TTC549 (cell line): Measurements from ENCODE around the gene CUX1.
"Not testable (repeated sequence)": the region's sequence is repeated elsewhere in the genome, so short reads cannot be mapped to it uniquely, and the experiment has no call there.

Source experiments
- FAIRE-seq: peaks from 2 replicates; lab custom pipeline; 2012; peaks lifted over from hg19 to GRCh38; lab: Jason Lieb, UNC

The CUX1 gene

DNA sequence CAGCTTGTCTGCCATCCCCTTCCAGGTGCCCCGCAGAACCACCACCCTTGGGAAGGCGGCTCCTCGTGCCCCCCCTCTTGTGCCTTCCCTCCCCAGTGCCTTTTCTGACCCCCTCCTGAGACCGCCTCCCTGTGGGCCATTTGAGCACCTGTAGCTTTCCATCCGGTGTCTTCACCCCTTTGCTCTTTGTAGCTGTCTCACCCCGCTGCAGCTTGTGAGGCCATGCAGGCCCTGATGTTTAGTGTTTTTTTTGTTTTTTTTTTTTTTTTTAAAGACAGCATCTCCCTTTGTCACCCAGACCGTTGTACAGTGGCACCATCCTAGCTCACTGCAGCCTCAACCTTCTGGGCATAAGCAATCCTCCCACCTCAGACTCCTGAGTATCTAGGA, 52.5 kb downstream of the CUX1 start:
- no peak for FAIRE-seq

DNA sequence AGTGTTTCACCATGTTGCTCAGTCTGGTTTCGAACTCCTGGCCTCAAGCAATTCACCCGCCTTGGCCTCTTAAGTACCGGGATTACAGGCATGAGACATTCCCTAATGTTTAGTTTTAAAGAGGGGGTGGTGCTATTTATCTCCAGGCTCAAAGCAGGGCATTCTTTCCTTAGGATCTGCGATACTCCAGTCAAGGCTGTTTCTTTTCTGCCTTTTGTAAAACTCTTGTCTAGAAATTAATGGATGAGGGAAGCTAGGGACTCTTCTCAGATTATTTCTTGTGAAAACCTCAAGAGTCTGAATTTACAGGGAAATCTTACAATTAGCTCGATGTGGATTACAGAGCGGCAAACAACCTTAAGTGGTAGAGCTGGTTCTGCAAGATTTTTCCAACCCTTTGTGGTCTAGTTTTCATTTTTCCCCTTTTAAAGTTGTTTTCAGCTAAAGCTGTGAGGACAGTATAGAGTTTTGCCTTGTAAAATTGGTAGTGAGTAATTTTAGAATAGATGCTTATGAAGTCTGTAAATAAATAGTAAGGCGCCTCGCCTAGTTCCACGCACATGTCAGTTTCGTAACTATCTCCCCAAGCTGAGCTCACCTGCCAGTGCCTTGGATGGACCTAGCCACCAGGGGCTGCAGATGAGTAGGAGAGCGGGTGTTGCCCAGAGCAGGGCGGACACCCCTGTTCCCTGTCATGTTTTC, 53.1 kb downstream of the CUX1 start:
- FAIRE-seq: no peak

DNA sequence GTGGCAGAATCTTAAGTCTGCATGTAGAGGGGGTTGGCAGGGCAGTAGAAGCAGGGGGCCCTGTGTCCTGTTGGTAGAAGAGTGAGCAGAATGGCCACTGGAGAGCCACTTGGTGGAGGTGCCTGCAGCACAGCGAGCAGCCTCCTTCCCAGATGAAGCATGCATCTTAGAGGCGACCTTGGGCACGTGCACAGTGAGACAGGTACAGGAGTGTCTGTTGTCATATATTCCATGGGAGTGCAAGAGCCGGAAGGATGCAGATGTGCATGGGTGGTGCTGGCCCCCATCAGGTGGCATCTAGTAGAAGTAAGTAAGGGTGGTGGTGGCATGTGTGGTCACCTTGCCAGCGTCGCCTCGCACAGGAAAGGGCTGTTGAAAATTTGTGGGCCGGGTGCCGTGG, 53.9 kb downstream of the CUX1 start:
- no peak for FAIRE-seq

DNA sequence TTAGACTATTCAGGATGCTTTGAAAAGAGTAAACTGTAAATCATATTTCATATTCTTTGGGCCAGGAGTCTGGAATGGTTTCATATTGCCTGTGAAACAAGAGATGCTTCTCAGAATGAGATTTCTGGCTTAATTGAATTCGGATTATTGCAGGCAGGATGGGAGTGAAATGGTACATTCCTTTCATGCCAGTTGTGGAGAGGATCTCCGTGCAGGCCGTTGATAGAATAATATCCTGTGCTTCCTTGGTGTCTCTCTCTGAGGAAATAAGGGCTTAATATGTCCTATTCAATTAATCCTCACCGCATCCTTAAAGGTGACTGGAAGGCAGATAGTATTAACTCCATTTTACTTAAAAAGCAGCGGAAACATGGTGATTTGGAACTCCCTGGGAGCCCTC, 56.6 kb downstream of the CUX1 start:
- no peak for FAIRE-seq

DNA sequence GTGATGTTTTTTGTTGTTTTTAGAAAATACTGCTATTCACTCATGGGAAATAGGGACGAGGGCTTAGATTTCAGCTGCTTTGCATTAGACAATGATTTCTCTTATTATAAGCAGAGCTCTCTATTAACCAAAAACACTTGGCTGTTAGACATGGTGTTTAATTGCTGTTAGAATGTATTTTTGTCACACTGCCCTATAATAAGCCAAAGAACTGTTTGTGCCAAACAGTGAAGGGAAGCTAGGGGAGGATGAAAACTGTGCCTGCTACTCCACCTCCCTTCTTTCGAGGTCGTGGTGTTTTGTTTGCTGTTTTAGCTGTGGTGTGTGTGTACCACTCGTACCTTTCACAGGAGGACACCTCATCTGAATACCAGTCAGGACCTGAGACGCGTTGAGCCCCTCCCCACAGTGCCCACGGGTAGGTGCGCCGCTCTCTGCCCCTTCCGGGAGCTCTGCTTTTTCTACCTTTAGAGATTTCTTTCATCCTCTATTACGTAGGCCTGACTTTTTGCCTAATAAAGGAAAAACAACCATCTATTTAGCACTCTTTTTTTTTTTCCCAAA, 57.9 kb downstream of the CUX1 start:
- FAIRE-seq: no peak

DNA sequence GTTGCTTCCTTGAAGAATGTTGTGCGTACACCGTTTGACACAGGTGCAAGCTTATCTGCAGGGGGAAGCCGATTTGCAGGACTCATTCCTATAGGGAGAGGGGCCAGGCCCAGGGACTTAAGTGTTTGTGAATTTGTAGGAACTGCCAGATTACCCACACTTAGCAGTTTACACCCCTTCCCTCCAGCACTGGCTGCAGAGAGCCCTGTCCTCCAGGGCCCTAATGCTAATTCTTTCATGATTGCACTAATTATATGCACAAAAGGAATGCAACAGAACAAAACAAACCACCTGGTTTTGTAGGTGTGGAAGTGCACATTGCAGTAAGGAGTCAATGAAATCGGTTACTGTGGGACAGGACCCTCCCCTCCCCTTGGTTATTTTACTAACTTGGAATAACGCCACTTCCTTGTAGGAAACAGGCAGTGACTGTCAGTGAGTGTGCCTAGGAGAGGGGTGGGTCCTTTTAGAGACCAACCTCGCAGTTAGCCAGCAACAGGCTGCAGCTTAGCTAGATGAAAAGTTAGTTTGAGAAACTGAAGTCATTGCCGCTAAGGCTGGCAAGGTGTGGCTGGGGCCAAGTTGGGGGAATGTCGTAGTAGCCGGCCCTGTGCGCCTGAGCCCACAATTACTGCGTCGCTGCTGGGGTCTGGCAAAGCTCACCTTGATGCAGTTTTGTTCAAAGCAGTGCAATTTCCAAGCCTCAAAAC, 60.6 kb downstream of the CUX1 start:
- FAIRE-seq: no peak

DNA sequence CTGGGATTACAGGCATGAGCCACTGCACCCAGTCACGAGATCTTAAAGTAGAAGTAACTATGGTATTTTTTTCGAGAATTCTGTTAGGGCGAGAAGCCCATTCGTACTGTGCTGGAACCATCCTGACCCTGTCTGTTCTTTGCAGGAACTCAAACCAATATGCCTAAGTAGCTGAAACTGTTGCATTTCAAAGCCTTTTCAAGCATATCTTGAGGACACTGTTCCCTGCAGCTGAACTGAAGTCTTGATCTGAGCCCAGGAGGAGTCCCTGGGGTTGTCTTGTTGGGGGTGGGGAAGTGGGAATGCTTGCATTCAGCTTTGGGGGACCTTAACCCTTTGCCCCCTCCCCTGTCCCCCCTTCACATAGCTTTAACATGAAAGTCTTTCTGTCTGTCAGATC, 61.5 kb downstream of the CUX1 start:
- FAIRE-seq: no peak

DNA sequence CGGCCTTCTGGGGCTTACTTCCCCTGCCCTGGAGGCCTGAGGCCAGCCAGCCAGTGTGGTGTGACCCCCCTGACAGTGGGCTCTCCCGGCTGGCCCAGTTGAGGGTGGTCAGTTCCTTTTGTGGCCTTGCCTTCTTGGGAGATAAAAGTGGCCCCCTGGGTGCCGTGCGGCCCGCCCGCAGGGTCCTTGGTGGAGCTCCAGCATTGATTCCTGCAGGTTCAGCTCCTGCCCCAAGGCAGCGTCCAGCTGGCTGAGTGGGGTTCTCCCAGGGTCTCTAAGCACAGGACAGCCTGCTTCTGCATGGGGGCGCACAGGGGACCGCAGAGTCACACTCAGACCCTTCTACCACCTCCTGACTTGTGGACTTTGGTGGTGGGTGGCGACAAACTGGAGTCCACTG, 62.1 kb downstream of the CUX1 start:
- no peak for FAIRE-seq

DNA sequence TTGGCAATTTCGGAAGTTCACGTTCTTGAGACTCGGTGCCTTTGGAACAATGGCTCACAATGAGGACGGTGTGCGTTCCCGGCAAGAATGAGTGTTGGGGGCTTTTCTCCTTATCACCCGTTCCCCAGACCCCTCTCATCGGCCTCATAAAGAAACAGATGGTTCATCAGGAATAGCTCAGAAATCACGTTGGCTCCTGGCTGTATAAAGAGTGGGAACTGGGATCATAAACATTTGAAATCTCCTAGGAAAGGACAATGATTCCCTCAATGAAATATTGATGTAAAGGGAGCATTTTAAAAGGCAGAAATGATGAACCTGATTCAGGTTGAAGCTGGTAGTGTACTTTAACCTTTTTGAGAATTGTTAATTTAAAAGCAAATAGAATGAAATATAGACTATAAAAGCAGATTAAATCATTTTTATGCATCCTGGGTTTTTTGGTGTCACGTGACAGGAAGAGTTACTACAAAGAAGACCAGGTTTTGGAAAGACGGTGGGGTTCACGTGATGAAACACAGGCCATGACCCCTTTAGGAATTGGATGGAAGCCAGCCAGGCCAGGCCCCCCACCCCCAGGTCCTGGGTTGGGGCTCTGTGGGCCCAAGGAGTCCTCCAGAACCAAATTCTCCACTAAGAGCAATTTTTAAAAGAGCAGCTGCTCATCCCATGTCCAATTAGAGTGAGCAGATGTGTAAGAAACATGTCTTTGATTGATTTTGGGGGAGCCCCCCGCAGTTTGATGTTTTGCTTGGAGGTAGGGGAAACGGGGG, 63.0 kb downstream of the CUX1 start:
- no peak for FAIRE-seq

DNA sequence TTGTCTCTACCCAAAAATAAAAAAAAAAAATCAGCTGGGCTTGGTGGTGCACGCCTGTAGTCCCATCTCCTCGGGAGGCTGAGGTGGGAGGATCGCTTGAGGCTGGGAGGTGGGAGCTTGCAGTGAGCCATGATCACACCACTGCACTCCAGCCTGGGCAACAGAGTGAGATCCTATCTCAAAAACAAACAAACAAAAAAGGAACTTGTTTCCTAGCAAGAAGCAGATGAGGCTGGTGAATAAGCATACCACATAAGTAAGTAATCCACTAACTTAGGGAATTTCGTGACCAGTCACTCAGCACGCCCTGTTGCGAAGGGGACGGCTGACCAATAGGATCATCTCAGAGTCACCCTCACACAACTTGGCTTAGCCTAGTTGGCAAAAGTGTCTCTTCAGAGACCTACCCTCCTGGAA, 64.6 kb downstream of the CUX1 start:
- no peak for FAIRE-seq

DNA sequence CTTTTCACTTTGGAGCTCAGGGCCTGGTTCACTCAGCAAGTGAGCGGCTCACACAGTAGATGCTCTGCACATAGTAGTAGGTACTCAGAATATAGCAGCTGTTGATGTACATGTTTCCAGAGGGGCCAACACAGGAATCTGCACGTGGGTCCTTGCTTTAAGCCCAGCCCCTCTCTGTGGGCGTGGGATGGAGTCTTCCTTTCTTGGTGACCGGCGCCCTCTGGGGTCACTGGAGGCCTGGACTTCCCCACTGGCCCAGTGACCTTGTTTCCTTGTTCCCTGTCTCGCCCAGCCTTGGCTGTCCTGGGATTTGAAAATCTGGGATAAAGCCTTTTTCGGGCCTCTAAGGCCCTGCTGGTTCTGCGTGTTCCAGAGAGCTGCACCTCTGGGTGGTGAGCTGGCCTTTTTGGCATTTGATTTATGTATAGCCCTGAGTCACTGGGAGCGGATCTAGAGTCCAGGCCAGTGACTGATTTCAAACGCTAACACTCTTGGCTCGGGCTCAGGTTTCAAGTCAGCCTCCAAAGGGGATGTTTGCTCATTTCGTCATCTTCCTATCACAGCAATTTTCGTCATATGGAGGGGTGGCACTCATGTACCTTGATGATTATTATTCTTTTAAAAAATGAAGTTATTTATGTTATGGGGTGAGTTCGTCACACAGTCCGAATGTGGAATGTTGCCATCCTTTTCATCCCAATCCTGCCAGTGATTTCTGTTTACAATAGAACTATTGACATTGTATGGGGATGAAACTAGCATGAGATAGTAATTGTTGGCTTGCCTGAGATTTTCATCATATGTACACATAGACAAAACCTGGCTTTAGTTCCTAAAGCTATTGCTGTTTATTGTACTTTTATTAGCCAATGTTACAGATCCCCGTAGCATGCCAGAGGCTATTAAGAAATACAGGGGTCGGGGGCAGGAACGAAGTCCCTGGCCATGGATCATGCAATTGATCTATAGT, 65.5 kb downstream of the CUX1 start:
- no peak for FAIRE-seq

DNA sequence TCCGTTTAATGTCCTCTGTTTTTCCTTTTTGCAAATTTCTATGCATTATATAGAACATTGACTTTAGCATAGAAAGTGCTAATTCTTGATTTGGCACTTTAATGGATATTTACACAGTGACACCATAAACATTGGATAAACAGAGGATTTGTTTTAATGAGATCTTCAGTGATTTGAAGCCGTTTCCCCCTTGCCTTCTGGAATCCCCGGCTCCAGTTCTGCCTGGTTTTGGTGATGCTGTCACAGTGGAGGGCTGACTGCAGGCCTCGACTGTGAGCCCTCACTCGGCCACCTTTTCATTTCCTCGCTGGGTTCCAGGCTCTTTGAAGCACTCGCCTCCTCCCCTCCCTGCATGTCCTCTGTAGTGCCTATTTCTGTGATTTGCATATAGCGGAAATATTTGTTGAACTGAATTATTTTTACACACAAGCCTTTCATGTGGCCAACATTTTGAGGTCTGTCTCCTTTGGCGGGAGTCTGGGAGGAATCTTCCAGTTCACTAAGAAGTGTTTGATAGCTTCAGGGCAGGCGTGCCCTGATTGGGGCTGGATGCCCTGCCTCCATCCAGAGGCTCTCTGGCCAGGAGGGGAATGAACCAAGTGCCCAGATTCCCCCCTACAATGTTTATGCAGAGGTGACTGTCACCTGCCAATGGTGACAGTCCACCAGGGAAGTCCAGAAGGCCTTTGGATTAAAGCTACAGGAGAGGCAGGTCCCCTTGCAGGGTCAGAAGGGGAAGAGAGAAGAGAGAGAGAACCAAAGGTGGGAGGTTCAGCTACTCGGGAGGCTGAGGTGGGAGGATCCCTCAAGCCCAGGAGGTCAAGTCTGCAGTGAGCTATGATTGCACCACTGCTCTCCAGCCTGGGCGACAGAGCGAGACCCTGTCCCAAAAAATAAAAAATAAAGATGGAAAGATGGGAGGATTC, 67.5 kb downstream of the CUX1 start:
- no peak for FAIRE-seq

DNA sequence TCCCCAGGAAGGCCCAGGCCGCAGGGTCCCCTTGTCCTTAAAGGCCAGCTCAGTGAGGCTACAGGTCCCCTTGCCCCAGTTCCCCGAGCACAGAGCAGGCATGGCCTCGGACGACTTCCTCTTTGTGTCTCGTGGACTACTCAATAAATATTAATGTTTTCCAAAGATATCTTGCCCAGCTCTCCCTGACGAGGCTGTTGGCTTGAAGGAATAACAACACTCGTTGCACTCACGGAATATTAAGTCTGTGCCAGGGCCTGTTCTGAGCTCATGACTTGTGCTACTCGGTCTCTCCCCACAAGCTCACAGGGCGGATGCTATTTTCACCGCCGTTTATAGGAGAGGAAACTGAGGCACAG, 68.2 kb downstream of the CUX1 start:
- FAIRE-seq: no peak

DNA sequence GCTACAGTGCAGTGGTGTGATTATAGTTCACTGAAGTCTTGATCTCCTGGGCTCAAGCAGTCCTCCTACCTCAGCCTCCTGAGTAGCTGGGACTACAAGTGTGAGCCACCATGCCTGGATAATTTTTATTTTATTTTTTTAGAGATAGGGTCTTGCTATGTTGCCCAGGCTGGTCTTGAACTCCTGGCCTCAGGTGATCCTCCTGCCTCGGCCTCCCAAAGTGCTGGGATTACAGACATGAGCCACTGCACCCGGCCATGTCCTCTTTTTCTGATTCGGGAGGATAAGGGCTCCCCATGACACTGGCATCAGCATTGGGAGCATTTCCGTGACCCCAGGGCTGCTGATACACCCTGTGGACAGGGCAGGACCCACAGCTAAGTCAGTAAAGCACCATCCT, 69.9 kb downstream of the CUX1 start:
- FAIRE-seq: not testable (repeated sequence)

DNA sequence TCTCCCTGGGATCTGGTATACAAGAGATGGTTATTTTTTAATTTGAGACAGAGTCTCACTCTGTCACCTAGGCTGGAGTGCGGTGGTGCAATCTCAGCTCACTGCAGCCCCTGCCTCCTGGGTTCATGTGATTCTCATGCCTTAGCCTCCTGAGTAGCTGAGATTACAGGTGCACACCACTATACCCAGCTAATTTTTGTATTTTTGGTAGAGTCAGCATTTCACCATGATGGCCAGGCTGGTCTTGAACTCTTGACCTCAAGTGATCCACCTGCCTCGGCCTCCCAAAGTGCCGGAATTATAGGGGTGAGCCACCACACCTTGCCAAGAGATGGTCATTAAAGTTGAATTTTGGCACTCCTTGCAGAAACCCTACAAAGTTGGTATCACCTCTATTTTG, 71.1 kb downstream of the CUX1 start:
- not testable (repeated sequence) for FAIRE-seq

DNA sequence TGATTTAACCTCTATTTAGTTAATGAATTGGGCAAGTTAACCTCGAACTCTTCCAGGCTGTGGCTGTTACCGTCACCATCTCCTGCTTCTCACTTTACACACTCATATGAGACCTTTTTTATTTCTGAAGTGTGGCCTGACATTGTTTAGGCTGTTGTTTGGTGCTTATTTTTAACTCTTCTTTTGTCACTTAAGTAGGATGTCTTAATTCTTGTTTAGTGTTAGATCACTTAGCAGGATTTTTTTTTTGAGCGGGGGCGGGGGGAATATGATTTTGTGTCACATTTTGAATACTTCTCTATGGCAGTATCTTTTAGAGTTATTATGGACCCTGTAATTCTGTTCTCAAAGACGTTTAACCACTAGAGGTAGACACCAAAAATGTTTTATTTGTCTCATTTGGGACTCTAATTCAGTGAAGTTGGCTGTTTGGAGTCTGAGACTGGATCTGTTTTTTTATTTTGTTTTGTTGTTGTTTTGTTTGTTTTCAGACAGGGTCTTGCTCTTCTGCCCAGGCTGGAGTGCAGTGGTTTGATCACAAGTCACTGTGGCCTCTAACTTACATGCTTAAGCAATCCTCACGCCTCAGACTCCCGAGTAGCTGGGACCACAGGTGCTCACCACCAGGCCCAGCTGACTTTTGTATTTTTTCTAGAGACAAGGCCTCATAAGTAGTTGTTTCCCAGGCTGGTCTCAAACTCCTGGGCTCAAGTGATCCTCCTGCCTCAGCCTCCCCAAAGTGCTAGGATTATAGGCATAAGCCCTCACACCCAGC, 73.5 kb downstream of the CUX1 start:
- no peak for FAIRE-seq

DNA sequence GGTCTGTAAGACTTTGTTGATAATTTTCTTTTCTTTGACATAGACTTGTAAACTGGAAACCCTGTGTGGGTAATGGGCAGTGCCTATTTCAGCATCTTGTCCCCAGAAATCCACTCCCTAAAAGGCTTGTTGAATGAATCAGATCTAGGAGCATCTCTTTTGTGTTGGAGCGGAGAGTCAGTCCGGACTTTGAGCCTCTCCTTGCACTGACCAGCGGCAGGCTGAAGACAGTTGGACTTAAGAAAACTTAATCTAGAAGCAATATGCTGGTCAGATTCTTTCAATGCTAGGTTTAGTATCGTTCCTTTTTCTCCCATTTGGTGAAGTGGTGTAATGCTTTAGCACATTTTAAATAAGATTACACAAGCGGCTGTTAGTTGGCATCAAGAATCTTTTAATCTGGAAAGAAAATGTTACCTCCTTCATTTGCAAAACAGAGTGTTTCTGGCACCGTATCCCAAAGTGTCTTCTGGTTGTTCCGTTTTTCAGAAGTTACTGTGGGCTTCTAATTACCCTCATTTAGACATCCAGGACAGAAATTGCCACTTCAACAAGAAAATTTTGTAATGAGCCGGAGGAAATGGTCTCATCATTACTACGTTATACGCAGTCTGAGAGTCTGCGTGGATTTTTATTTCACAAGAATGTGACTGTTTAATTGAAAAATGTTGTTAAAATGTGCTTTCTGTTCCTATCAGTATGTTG, 74.7 kb downstream of the CUX1 start:
- no peak for FAIRE-seq

DNA sequence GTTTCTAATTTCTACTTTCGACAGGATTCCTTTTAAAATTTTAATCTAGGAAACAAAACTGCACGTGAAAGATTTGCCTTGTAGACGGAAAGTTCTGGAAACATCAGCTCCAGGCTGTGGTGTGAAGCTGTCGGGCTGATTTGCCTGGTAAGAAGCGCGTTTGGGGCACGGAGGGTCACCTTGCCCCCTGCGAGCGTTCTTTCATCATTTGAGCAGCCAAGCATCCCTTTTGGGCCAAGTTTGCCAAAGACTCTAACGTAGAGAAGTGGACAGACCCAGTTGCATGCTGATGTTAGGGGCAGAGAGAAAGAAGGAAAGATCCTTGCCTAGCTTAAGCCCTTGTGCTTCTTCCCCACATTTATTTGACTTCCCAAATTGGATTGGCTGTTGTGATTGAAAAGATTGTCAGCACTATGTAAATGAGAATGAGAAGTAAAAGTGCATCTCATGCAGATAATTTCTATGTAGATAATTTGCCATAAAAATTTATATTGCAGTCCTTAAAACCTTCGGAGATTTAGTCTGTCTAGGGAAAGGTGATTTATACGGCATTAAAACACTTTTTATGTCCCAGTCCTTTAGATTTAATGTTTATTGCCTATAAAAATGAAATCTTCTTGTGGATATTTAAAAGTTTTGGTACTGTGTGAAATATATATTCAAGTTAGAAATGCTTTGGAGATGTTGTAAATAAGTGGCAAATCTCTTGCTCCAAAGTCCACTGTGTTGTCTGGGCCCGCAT, 76.1 kb downstream of the CUX1 start:
- no peak for FAIRE-seq

DNA sequence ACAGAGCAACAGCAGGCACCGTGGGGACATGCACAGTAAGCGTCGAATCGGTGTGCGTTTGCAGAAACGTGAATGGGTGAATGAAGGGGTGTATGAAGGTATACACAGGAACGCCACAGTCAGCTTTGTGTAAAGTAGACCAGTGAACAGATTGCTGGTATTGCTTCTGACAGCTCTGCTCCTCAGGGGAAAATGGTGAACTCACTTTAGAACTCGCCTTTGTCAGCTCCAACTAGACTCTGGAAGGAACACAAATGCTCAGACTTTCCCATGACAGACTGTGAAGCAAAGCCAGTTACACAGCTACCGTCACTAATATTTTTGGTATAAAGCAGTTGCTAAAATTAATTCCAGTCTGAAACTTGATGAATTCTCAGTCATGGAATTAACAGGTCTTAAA, 78.9 kb downstream of the CUX1 start:
- no peak for FAIRE-seq
